GM18505 (cell line): Measurements from ENCODE around the gene PUM1.

Source experiments
- ATAC-seq: cut with Tn5 transposase; IDR thresholded peaks from one replicate; pipeline ENCODE4 v1.9.1; 2021; ENCODE audit not compliant: unreplicated experiment
- POLR2A ChIP-seq: IDR thresholded peaks from 4 replicates; pipeline ENCODE4 v1.6.1; 2011; ENCODE audit warnings: borderline replicate concordance; ENCODE audit not compliant: insufficient read depth, insufficient read length; ENCODE audit errors: extremely low read depth

PUM1 gene

DNA sequence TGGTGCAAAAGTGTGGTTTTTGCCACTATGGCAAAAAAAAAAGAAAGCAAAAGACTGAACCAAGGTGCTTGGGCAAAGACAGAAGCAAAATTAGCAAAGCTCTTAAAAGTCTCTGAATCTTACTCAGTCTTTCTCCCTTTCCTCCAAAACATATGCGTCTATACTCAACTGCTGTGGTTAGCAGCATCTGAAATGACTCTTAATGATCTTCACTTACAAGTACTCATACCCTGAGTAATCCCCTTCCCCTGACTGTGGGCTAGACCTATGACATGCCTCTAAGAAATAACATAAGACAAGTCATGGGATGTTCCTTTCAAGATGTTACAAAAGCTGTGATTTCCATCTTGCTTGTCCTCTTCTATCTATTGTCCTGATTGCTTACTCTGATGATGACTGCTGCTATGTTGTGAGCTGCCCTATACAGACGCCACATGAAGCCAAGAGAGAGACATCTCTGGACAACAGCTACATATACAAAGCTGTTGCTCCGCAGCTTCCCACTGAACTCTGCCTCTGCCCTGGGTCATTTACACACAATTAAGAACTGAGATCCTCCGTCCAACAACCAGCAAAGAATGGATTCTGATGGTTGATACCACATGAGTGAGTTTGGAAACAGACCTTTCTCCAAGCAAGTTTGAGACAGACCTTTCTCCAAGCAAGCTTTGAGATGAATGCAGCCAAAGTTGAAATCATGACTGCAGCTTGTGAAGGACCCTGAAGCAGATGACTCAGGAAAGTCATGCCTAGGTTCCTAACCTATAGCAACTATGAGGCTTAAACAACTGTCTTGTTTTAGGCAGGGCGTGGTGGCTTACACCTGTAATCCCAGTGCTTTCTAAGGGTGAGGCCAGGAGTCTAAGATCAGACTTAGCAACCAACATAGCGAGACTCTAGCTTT, 55.2 kb downstream of the PUM1 start:
- ATAC-seq: peak; percentile 54
- no peak for TF ChIP-seq POLR2A

DNA sequence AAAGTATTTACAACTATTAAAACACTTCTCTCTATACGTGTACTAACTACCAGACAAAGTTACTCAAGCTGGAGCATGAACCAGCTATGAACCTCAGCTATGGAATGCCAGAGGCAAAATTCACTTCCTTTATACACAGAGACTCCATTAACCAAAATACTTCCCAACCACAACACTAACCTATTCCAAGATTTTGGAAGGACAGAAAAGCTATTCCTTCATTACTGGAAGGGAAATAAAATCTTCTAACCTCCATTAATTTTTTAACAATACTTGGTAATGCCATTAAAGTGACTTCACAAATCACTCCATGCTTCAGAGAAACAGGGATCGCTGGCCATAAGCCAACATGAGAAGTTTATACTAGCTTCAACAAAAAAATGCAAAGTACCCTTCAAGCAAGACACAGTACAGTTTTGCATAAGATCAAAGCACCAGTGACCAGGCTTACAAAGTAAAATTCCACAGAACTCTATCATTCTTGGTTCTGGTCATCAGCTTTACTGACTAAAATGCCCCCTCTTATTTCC, 58.0 kb downstream of the PUM1 start:
- no peak for ATAC-seq
- no peak for TF ChIP-seq POLR2A

DNA sequence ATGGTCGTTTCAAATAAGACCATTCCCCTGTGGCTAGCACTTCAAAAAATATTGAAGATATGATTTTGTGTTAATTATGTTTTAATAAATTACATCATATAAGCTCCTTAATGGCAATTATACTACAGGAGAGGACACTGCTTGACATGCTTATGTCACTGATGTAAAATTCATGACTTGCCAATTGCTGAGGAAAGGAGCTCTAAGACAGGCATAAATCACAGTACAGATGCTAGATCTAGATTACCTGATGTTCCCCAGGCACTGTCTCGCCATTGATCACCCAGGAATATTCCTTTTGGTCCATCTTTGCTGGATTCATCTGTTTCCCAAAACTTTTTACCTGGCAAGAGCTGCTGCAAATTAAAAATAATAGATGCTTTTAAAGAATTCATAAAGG, 58.8 kb downstream of the PUM1 start:
- ATAC-seq: no peak
- TF ChIP-seq POLR2A: no peak

DNA sequence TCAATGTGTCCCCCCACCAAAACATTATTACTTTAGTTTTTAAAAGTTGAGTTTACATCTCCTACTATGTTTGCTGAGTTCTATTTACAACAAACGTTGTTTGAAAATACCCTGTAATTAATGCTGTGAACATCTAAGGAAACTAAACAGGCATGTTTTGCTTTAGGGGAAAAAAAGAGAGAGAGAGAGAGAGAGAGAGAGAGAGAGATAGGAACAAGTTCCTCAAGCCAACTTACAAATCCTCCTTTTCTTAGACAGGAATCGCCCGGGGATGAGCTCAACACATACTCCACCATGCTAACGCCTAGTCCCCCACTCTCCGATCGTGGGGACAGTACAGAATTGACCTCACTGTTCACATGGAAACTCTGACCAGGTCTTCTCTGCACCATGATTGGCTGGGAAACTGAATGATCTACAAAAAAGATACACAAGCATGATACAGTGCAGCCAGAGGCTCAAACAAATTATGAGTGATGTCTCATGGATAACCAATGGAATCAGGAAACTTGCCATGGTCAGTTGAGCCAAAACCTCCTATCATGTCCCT, 59.8 kb downstream of the PUM1 start:
- ATAC-seq: no peak
- no peak for TF ChIP-seq POLR2A

DNA sequence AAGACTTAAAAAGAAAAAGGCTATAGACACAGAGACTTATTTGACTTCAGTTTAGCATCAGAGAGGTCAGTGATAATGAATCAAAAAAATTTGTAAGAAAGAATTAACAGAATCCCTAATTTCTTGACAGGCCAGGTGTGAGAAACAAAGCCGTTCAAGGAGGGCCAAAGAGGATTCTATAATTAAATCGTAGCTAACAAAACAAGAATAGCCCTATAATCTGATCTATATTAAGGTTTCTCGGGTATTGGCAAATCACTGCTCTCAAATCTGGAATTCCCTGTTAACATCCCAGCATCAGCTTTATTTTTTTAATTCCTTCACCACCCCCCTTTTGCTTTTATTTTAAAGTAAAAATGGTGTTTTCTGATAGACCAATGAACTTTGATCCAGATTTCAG, 60.3 kb downstream of the PUM1 start:
- TF ChIP-seq POLR2A: no peak
- ATAC-seq: no peak

DNA sequence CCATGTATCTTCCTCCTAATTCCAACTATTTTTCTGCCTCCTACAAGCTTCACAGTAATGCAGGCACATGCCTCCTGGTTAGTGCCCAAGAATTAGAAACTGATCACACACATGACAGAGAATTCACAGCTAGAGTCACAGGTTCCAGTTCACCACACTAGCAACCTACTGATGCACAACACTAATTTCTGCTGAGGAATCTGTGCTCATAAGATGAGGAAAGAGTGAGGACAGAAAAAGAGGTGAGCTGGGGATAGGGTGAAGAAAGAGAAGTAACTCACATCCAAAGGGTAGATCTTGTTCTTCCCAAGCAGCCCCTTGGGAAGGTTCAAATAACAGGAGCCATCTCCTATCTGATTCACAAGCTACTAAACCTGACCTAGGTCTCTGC, 61.3 kb downstream of the PUM1 start:
- no peak for ATAC-seq
- TF ChIP-seq POLR2A: no peak

DNA sequence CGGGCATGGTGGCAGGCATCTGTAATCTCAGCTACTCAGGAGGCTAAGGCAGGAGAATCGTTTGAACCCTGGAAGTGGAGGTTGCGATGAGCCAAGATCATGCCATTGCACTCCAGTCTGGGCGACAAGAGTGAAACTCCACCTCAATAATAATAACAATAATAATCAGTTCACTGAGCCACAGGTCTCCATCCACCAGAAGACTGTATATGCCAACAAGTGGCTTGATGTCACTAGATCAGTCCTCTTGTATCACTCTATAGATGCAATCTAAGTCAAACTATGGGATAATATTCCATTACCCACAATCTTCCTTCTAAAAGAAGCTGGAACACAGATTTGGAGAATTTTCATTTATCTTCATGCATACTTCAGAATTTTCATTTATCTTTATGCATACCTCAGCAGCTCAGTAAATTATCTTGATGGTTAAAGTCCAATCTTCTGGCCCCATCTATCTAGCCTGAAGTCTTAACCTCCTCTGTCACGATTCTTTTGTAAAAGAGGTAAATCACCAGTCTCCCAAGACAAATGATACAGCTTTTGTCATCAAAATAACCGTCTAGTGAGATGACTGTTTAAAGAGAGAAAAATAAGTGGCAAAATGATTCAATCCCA, 61.8 kb downstream of the PUM1 start:
- no peak for ATAC-seq
- no peak for TF ChIP-seq POLR2A

DNA sequence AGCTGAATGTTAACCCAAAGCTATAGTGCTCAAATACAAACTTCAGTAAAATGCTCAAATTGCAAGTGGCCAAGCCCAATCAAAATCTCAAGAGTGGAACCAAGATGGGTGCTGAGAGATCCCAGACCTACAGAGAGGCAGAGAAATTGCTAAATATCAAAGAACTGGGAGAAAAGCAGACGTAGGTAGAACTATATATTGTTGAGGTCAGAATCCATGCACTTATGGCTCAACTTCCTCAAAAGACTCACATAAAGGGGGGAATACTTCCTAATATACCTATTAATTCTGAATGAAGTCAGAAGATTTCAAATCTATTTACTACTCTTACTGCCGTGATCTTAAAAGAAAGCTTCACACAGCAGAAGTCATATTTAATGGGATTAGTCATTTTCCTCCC, 65.2 kb downstream of the PUM1 start:
- TF ChIP-seq POLR2A: no peak
- ATAC-seq: no peak

DNA sequence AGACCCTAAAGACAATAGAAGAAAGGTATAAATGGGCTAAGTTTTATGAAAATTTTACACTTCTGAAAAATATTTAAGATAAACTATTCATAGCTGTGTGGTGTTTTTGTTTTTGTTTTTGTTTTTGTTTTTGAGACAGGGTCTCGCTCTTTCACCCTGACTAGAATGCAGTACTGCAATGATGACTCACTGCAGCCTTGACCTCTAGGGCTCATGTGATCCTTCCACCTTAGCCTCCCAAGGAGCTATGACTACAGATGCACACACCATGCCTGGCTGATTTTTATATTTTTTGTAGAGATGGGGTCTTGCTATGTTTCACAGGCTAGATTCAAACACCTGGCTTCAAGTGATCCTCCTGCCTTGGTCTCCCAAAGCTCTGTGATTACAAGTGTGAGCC, 66.6 kb downstream of the PUM1 start:
- no peak for ATAC-seq
- TF ChIP-seq POLR2A: no peak

DNA sequence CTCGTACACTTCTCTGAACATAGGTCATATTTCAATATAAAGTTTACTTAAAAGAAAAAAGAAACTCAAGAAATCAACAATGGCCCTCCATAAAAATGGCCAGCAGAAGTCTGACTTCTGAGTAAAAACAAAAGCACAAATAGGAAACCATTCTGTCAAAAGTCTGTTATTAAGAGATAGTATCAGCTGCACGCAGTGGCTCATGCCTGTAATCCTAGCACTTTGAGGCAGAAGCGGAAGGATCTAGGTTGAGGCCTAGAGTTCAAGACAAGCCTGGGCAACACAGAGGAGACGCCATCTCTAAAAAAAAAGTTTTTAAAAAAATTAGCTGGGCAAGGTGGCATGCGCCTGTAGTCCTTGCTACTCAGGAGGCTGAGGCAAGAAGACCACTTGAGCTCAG, 67.3 kb downstream of the PUM1 start:
- TF ChIP-seq POLR2A: no peak

DNA sequence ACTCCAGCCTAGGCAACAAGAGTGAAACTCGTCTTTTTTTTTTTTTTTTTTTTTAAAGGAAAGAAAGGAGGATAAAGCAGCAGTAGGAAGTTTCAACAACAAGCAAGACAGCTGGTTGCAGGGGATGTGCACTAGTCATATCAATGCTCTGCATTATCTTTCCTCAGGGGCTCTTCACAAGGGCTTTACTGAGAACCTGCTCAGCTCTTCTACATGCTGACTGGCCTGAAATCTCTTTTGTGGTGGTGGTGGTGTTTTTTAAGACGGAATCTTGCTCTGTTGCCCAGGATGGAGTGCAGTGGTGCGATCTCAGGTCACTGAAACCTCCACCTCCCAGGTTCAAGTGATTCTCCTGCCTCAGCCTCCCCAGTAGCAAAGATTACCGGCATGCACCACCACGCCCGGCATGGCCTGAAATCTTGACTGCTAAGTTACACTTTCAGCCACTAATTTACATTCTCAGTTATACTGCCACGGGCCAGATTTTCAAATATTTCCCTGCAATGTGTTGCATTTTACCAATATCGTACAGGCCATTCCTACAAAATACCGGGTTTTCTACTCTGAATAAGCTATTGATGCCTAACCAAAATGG, 68.0 kb downstream of the PUM1 start:
- ATAC-seq: no peak
- no peak for TF ChIP-seq POLR2A

More for the DNA sequence above, 67.3 kb downstream of the PUM1 start:
- ATAC-seq: no peak

DNA sequence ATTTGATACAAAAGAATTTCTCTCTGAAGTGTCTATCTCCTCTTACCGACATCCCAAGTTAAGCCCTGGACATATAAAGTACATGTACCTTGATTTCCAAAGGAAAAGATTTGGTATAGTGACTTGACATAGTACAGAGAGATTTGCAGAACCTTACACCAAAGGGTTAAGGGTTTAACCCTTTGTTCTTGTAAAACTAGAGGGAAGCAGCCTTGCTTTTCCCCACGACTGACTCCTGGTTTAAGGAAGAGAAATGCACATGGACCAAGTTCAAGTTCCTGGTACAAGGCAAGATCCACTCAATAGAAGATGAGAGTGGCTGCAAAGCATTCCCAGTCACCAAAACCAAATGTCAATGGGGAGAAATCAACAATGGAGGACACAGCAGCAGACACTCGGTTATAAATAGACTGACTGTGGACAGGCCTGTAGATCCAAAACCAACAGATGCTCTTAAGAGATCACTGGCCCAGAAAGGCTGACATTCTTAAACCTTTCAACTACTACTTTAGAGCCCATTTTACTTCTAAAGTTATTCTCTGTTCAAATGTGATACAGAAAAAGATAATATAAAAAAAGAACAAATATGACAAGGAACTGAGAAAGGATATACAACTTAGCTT, 69.4 kb downstream of the PUM1 start:
- ATAC-seq: no peak
- no peak for TF ChIP-seq POLR2A
